ENCODE data around the gene OR2A5. TPM values are rescaled to one million over a fixed set of nuclear protein-coding genes. Genes with fewer than 3 reads are reported as not detected.

OR2A5 gene
- polyA plus RNA-seq, 1 donor from 2014 or later, result not detected

DNA sequence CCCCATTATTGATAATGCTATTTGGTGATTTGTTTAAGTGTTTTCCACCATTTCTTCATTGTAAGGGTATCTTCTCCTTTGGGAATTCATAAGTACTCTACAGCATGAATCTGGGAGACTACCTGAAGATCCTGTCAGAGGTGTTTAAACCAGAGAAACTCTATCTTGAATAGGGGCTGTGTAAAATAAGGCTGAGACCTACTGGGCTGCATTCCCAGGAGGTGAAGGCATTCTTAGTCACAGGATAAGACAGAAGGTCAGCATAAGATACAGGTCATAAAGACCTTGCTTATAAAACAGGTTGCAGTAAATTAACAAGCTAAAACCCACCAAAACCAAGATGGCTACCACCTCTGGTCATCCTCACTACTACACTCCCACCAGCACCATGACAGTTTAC is 13.4 kb upstream of the OR2A5 start:
- TF ChIP-seq SMC3 (conservative IDR thresholded peaks at IDR 0.05; ENCODE audit: poor library complexity) (no peak), POLR2AphosphoS5 (IDR thresholded peaks at IDR 0.05) (no peak), EZH2 (IDR thresholded peaks at IDR 0.05; ENCODE audit: borderline replicate concordance, insufficient read depth, low read length, poor library complexity, severe bottlenecking) (no peak)
- no peak overlapping the region for H3K4me3 ChIP-seq (ENCODE audit: low read length)
- H3K27me3 ChIP-seq (ENCODE audit: insufficient read depth, low read depth, low read length), result no peaks in the 10 kb centered on the region
- H2AFZ ChIP-seq (ENCODE audit: low read depth, low read length), result no peak overlapping the region
- H3F3A ChIP-seq (ENCODE audit: insufficient read depth, low read length, poor library complexity, severe bottlenecking), result no peaks in the 10 kb centered on the region
- H3K27ac ChIP-seq (ENCODE audit: low read length), result no peak overlapping the region
- H3K36me3 ChIP-seq (ENCODE audit: insufficient read depth, low read length), result no peaks in the 10 kb centered on the region
- no peaks in the 10 kb centered on the region for H3K9me3 ChIP-seq (ENCODE audit: low read length)
- no peaks in the 10 kb centered on the region for H3K9me2 ChIP-seq (ENCODE audit: insufficient read depth, low read length)
- no peaks in the 10 kb centered on the region for H3K79me2 ChIP-seq (replicated peaks; ENCODE audit: insufficient read depth, low read length)
- no peaks in the 10 kb centered on the region for H4K20me1 ChIP-seq (ENCODE audit: insufficient read depth)
- H3K9ac ChIP-seq (ENCODE audit: low read length), result no peak overlapping the region
- H3K4me2 ChIP-seq (ENCODE audit: low read length), result no peak overlapping the region

DNA sequence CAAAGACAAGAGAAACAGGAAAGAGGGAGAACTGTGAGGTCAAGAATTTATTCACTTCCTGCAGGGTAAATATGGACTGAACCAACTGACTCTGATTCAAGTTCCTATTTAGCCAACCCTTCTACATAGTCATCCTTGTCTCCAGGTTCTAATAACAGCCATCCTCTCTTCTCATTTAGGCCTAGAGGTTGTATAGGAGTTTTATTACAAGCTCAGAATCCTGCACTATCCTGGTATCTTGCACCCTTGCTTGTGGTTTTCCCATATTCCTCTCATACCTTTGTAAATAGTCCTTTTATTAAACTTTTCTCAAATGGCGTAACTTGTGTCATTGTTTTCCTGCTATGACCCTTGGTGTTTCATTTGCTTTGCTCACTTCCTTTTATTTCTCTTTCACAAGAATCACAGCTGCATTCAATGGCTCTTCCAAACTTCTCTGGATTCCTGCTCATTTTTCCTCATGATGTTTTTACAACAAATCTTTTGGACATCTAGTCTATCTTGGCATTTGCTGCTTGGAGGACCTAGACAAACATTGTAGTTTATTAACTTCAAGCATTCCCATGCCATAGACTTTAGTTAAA is 12.4 kb upstream of the OR2A5 start:
- no peak overlapping the region for H3K4me2 ChIP-seq (ENCODE audit: low read length)
- no peaks in the 10 kb centered on the region for H3K79me2 ChIP-seq (replicated peaks; ENCODE audit: insufficient read depth, low read length)
- no peaks in the 10 kb centered on the region for H3K9me2 ChIP-seq (ENCODE audit: insufficient read depth, low read length)
- H4K20me1 ChIP-seq (ENCODE audit: insufficient read depth), result no peaks in the 10 kb centered on the region
- H3K36me3 ChIP-seq (ENCODE audit: insufficient read depth, low read length), result no peaks in the 10 kb centered on the region
- no peak overlapping the region for H3K9ac ChIP-seq (ENCODE audit: low read length)
- H3K27me3 ChIP-seq (ENCODE audit: insufficient read depth, low read depth, low read length), result no peaks in the 10 kb centered on the region
- TF ChIP-seq TAF1 (IDR thresholded peaks at IDR 0.05; ENCODE audit: low read depth), result no peak
- TF ChIP-seq, protein P1, sequence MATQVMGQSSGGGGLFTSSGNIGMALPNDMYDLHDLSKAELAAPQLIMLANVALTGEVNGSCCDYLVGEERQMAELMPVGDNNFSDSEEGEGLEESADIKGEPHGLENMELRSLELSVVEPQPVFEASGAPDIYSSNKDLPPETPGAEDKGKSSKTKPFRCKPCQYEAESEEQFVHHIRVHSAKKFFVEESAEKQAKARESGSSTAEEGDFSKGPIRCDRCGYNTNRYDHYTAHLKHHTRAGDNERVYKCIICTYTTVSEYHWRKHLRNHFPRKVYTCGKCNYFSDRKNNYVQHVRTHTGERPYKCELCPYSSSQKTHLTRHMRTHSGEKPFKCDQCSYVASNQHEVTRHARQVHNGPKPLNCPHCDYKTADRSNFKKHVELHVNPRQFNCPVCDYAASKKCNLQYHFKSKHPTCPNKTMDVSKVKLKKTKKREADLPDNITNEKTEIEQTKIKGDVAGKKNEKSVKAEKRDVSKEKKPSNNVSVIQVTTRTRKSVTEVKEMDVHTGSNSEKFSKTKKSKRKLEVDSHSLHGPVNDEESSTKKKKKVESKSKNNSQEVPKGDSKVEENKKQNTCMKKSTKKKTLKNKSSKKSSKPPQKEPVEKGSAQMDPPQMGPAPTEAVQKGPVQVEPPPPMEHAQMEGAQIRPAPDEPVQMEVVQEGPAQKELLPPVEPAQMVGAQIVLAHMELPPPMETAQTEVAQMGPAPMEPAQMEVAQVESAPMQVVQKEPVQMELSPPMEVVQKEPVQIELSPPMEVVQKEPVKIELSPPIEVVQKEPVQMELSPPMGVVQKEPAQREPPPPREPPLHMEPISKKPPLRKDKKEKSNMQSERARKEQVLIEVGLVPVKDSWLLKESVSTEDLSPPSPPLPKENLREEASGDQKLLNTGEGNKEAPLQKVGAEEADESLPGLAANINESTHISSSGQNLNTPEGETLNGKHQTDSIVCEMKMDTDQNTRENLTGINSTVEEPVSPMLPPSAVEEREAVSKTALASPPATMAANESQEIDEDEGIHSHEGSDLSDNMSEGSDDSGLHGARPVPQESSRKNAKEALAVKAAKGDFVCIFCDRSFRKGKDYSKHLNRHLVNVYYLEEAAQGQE (IDR thresholded peaks at IDR 0.05; ENCODE audit: borderline replicate concordance), result no peak
- TF ChIP-seq EP300 (conservative IDR thresholded peaks at IDR 0.05; ENCODE audit: poor library complexity, severe bottlenecking), result no peak
- TF ChIP-seq POLR2AphosphoS5 (IDR thresholded peaks at IDR 0.05), result no peak
- no peak for TF ChIP-seq MXI1 (conservative IDR thresholded peaks at IDR 0.05; ENCODE audit: poor library complexity, severe bottlenecking)
- no peak for TF ChIP-seq SMC3 (conservative IDR thresholded peaks at IDR 0.05; ENCODE audit: poor library complexity)
- TF ChIP-seq EZH2 (IDR thresholded peaks at IDR 0.05; ENCODE audit: borderline replicate concordance, insufficient read depth, low read length, poor library complexity, severe bottlenecking), result no peak
- no peak for TF ChIP-seq RAD21 (conservative IDR thresholded peaks at IDR 0.05)
- TF ChIP-seq, protein P2, sequence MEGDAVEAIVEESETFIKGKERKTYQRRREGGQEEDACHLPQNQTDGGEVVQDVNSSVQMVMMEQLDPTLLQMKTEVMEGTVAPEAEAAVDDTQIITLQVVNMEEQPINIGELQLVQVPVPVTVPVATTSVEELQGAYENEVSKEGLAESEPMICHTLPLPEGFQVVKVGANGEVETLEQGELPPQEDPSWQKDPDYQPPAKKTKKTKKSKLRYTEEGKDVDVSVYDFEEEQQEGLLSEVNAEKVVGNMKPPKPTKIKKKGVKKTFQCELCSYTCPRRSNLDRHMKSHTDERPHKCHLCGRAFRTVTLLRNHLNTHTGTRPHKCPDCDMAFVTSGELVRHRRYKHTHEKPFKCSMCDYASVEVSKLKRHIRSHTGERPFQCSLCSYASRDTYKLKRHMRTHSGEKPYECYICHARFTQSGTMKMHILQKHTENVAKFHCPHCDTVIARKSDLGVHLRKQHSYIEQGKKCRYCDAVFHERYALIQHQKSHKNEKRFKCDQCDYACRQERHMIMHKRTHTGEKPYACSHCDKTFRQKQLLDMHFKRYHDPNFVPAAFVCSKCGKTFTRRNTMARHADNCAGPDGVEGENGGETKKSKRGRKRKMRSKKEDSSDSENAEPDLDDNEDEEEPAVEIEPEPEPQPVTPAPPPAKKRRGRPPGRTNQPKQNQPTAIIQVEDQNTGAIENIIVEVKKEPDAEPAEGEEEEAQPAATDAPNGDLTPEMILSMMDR (IDR thresholded peaks at IDR 0.05; ENCODE audit: poor library complexity, severe bottlenecking), result no peak
- no peaks in the 10 kb centered on the region for H3K9me3 ChIP-seq (ENCODE audit: low read length)
- H3F3A ChIP-seq (ENCODE audit: insufficient read depth, low read length, poor library complexity, severe bottlenecking), result no peaks in the 10 kb centered on the region
- no peak overlapping the region for H3K27ac ChIP-seq (ENCODE audit: low read length)
- no peak overlapping the region for H2AFZ ChIP-seq (ENCODE audit: low read depth, low read length)
- H3K4me3 ChIP-seq (ENCODE audit: low read length), result no peak overlapping the region
